DMS153 treated with DMSO at 0.1 percent for 48 hours (cell line): ENCODE results near the gene HOMER2.
"Not testable (repeated sequence)": the region's sequence is repeated elsewhere in the genome, so short reads cannot be mapped to it uniquely, and the experiment has no call there.

Experiments
- DNase-seq: peaks from one replicate; lab custom pipeline; 2025; ENCODE audit not compliant: unreplicated experiment; lab: John Stamatoyannopoulos, UW

The HOMER2 gene

DNA sequence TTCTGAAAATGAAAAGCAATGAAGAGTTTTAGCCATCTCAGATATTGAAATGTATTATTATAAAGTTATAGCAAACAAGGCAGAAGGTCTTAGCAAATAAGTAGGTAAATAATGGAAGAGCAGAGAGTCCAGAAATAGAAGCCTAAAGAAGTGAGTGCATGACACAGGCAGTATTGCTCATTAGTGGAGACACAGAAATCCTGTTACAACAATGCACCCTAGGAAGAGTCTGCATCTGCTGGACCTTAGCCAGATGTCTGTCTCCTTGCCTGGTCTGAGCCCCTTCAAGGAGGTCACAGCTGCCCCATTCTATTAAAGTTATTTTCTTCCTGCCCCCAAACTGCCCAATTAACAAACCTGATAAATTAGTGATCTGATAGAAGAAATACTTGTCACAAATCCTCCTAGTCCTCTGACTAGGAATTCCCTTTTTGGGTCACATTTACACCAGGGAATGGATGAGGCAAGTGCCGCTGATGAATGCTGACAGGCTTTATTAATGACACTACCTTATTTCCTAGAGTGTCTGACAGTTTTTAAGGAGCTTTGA lies 51.9 kb downstream of the HOMER2 start:
- DNase-seq = no peak

GRCh38 chr15:82898961-82899360 lies 53.6 kb downstream of the HOMER2 start:
- DNase-seq = no peak

GRCh38 chr15:82895983-82896382 lies 56.5 kb downstream of the HOMER2 start:
- no peak for DNase-seq

GRCh38 chr15:82894971-82895520 lies 57.5 kb downstream of the HOMER2 start:
- no peak for DNase-seq

DNA sequence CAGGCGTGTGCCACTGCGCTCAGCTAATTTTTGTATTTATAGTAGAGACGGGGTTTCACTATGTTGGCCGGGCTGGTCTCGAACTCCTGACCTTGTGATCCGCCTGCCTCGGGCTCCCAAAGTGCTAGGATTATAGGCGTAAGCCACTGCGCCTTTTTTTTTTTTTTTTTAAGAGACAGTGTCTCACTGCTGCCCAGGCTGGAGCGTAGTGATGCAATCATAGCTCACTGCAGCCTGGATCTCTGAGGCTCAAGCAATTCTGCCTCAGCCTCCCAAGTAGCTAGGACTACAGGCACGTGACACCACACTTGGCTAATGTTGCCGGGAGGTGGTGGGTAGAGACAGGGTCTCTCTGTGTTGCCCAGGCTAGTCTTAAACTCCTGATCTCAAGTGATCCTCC lies 59.0 kb downstream of the HOMER2 start:
- DNase-seq = not testable (repeated sequence)

DNA sequence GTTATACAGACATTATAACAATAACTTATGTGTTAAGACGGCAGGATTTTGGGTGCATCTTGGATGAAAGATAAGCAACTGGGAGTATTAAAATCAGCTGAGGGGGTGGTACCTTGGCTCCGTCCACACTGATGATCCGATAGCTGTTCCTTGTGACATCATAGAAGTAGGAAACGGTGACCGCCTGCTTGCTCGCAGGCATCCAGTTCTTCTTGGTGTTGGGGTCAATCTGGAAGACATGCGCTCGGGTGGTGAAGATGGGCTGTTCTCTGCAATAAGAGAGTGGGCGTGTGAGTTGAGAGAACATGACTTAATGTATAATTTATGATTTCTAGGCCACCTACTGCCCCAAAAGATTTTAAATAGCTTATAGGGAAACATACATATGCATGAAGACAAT lies 59.9 kb downstream of the HOMER2 start:
- no peak for DNase-seq

DNA sequence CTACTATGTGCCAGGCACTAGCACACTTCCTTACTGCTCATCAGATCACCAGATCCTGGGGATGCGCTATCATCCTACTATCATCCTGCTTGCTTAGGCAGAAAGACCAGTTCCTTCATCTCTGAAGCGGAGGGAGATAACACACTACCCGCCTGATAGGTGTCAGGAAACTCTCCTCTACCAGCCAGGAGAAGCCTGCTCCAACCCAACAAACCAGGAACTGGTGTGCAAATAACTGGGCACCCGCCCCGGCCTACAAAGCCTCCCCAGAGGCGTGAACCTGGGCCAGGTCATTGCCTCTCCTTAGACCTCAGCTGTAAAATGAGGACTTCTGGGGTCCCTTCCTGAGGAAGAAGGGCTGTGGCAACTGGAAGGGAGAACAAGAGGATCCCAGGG lies 61.5 kb downstream of the HOMER2 start:
- DNase-seq = no peak

DNA sequence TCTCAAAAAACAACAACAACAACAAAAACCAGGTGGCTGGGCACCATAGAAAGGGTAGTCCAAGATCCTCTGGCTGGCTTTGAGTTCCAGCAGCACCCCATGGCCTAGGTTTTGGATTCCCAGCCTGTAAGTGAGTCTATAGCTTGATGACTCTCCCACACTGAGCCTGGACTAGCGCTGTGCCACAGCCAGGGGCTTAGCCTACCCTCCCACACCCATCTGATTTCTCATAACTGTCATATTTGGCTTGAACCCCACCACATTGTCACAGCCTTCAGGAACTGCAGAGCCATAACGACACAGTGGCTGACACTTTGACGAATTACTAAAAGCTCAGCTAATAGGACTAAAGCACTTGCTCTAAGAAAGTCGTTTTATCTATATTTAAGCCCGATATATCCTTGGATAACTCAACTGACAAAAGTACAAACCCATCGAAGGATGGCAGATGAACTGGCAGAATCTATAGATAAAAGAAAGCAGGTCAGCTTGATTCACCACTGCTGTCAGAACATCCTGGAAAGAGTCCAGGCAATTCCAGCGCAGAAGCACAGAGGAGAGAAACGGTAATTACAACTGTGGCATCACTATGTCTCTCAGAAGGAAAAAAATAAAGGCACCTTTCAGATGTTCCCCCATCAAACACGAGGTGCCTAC lies 62.1 kb downstream of the HOMER2 start:
- DNase-seq = no peak

GRCh38 chr15:82882273-82882928 lies 70.1 kb downstream of the HOMER2 start:
- no peak for DNase-seq

DNA sequence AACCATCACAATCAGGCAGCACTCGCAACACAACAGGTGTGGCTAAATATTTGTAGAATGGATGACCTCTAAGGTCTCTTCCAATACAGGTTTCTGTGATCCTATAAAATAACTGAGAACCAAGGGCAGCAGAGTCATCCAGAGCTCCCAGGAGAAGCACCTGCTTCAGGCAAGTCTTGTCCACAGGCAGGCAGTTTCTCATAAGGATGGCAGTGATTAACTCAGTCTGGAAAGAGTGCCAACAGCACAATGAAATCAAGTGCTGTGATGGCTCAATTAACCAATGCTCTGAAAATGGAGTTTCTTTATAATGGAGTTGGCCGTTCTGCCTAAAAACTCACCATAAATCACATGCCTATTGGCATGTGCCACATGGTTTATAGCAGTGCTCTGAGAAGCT lies 70.8 kb downstream of the HOMER2 start:
- DNase-seq = no peak

DNA sequence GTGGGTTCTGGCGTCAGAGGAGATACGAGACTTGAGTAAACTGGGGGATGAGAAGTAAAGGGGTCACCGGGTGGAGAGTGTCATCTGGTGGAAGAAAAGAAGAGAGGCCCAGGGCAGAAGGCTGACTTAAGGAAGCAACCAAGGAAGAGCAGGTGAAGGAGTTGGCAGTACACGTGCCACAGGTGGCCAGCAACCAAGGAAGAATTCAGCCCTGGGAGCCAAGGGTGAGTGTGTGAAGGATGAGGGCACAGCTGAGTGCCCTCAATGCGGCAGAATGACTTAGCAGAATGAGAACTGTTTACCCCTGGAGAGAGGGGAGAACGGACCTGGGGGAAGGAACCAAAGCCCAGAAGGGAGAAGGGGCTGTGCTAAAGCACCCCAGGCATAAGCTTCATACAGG lies 71.8 kb downstream of the HOMER2 start:
- DNase-seq = no peak

DNA sequence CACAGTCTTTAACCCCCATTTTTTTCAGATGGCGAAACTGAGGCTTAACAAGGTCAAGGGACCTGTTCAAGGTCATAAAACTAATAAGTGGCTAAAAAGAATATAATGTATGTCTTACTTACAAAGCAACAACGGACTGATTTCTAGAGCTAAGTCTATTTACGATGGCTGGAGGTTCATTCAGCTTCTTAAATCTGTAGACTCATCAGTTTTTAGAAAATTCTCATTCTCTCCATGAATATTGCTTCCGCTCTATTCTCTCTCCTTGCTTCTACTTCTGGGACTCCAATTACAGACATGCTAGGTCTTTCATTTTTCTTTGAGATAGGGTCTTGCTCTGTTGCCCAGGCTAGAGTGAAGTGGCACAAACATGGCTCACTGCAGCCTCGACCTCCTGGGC lies 74.2 kb downstream of the HOMER2 start:
- no peak for DNase-seq

GRCh38 chr15:82877825-82878224 lies 74.7 kb downstream of the HOMER2 start:
- no peak for DNase-seq

- DNase-seq = no peak
These were observed 77.0 kb downstream of the HOMER2 start for GRCh38 chr15:82875411-82876003.

GRCh38 chr15:82874961-82875360 lies 77.6 kb downstream of the HOMER2 start:
- DNase-seq = no peak

DNA sequence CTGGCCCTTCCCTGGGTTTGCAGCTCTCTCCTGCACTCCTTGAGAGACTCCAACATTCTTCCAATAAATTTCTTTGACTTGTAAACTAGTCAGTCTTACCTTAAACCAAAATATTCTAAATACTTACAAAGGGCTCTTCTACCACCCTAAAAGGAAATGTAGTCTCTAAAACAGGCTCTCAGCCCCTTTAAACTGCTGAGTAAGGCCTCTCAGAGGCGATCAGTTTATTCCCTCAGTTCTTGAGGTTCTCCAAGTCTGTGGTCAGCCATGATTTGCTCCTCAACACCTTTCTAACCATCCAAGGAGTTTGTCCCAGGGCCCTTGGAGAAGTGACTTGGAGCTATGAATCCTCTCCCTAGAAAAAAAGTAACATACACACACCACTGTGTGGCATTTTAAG lies 78.3 kb downstream of the HOMER2 start:
- no peak for DNase-seq

DNA sequence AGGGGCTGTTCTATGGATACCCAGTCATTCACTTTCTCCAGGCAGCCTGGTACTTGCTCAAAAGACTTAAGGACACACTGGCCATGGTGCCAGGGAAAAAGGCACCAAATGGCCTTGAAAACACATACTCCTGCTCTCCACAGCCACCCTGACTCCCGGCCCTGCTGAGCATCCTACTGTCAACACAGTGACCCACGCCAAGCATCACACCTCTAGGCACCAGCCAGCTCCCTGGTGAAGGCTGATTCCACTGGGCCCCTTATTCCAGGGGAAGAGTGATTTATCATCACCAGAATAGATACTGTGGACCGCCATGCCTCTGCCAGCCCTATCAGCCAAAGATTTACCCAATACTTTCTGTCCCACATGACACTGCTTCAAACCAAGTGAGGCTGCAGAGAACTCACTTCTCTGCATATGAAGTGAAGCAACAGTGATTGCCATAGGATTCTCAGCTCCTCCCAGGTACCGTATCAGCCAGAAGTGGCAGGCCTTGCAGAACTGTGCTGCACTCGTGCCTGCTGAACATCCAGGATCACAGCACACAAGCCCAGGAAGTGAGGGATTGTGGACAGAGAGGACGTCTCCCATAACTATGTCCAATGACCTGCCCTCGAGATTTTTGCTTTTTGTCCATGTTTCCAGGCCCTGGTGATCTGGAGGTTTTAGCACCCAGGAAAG lies 79.4 kb downstream of the HOMER2 start:
- no peak for DNase-seq

GRCh38 chr15:82871832-82872484 lies 80.6 kb downstream of the HOMER2 start:
- no peak for DNase-seq

- no peak for DNase-seq
These were observed 81.2 kb downstream of the HOMER2 start for GRCh38 chr15:82871358-82871757.

DNA sequence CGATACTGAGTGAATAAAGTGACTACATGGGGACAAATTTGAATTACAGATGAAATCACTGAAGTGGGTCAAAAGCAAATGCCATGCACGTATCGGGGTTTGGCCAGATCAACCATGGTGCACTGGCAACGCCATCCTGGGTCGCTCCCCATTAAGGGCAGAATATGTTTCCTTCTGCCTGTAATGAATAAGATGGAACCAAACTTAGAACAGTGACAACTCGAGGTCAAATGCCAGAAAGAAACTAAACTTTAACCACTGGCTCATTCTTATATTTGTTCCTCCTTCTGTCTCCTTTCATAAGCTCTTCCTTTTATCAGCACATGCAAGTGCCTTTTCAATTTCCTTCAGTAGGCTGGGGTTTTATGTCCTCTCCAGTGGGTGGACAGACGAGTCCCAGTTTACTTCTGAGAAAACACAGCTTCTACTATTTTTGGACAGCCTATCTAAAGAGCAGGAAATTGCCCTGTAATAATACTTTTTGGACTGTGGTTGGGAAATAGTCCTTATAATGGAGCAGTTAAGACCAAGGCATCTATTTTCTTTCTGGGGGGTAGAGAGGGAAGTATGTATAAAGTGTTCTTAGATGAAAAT lies 81.7 kb downstream of the HOMER2 start:
- no peak for DNase-seq

GRCh38 chr15:82865981-82866380 lies 86.5 kb downstream of the HOMER2 start:
- DNase-seq = not testable (repeated sequence)
